GM12878 (cell line): ENCODE measurements around the gene ATP6V1G2.

Experiments
- CTCF ChIP-seq, 3 experiments: IDR thresholded peaks in 2 of 3; conservative IDR thresholded peaks in 1 of 3; 2 replicates each; pipeline ENCODE4 v1.5.1; 2011; ENCODE audit warnings: low read depth in 3 of 3, low read length in 3 of 3, mild to moderate bottlenecking in 3 of 3, control low read depth in 2 of 3, moderate library complexity in 2 of 3, inconsistent platforms in 1 of 3, mixed read lengths in 1 of 3; ENCODE audit not compliant: control insufficient read depth in 2 of 3, insufficient read depth in 1 of 3; ENCODE audit errors: extremely low read depth in 1 of 3
- ELK1 ChIP-seq: IDR thresholded peaks from 2 replicates; pipeline ENCODE4 v1.6.1; 2012; ENCODE audit warnings: low read depth, low read length, improper control_type of control experiment
- EP300 ChIP-seq, 2 experiments: fragments of 150-350 bp in 1 of 2; IDR thresholded peaks; 2 replicates each; pipeline ENCODE4 v1.6.1; 2011 to 2012; ENCODE audit warnings: low read depth in 2 of 2, low read length in 2 of 2, borderline replicate concordance in 1 of 2, improper control_type of control experiment in 1 of 2, inconsistent platforms in 1 of 2; ENCODE audit not compliant: control insufficient read depth in 1 of 2
- HCFC1 ChIP-seq: fragments of 150-350 bp; IDR thresholded peaks from 2 replicates; pipeline ENCODE4 v1.6.1; 2014; ENCODE audit warnings: low read length
- NFXL1 ChIP-seq: fragments of 450-650 bp; IDR thresholded peaks from 2 replicates; pipeline ENCODE4 v1.6.1; 2017; ENCODE audit warnings: antibody characterized with exemption, mild to moderate bottlenecking, borderline replicate concordance
- NFYB ChIP-seq: IDR thresholded peaks from 2 replicates; pipeline ENCODE4 v1.6.1; 2011; ENCODE audit warnings: low read depth, mild to moderate bottlenecking, low read length, improper control_type of control experiment, moderate library complexity; ENCODE audit not compliant: insufficient read depth
- POLR2A ChIP-seq: IDR thresholded peaks from 2 replicates; pipeline ENCODE4 v1.6.1; 2011; ENCODE audit warnings: low read depth, mild to moderate bottlenecking, low read length
- POLR2AphosphoS2 ChIP-seq: IDR thresholded peaks from 2 replicates; pipeline ENCODE4 v1.6.1; 2011; ENCODE audit warnings: low read depth, mild to moderate bottlenecking, low read length, improper control_type of control experiment, moderate library complexity
- RFX5 ChIP-seq: IDR thresholded peaks from 2 replicates; pipeline ENCODE4 v1.6.1; 2011; ENCODE audit warnings: low read depth, low read length, improper control_type of control experiment
- SREBF2 ChIP-seq: IDR thresholded peaks from 2 replicates; pipeline ENCODE4 v1.6.1; 2012; ENCODE audit warnings: mild to moderate bottlenecking, low read length
- SRF ChIP-seq, 2 experiments: IDR thresholded peaks; 2 replicates each; pipeline ENCODE4 v1.6.1; 2011; ENCODE audit warnings: low read depth in 2 of 2, low read length in 2 of 2, mild to moderate bottlenecking in 1 of 2, moderate library complexity in 1 of 2
- TAF1 ChIP-seq: IDR thresholded peaks from 2 replicates; pipeline ENCODE4 v1.6.1; 2011; ENCODE audit warnings: mild to moderate bottlenecking, low read depth, low read length, borderline replicate concordance
- TARDBP ChIP-seq: IDR thresholded peaks from 2 replicates; pipeline ENCODE4 v1.6.1; 2016; ENCODE audit warnings: borderline replicate concordance

GRCh38 chr6:31572041-31572911 lies 25.9 kb upstream of the ATP6V1G2 start, which contains the start of gene LTA:
- TF ChIP-seq CTCF (IDR thresholded peaks at IDR 0.05 in 2 of 3, conservative IDR thresholded peaks at IDR 0.05 in 1 of 3; ENCODE audit: control insufficient read depth in 2 of 3, extremely low read depth in 1 of 3, insufficient read depth in 1 of 3, low read depth in 3 of 3, low read length in 3 of 3): no peak
- no peak for TF ChIP-seq TARDBP
- TF ChIP-seq EP300 (IDR thresholded peaks at IDR 0.05; ENCODE audit: borderline replicate concordance in 1 of 2, control insufficient read depth in 1 of 2, low read depth in 2 of 2, low read length in 2 of 2): 0 out of 4 replicates have a peak, but pooled peaks of 1 of the 2 experiments have one; percentile 8
- peak; percentile 90 for TF ChIP-seq POLR2A
- no peak for TF ChIP-seq SREBF2
- TF ChIP-seq TAF1: no peak; the same call in 1 of the 2 replicates
- no peak for TF ChIP-seq ELK1
- 0 out of 2 replicates have a peak, but pooled peaks have one; percentile 16 for TF ChIP-seq HCFC1
- TF ChIP-seq NFXL1: no peak
- TF ChIP-seq SRF (IDR thresholded peaks at IDR 0.05; ENCODE audit: low read depth in 2 of 2, low read length in 2 of 2): no peak
- no peak for TF ChIP-seq POLR2AphosphoS2
- TF ChIP-seq RFX5: no peak
- TF ChIP-seq NFYB: no peak
